Liver (tissue), 3 donors: ENCODE data around the gene ACAT2.
"Not testable (repeated sequence)": the region's sequence is repeated elsewhere in the genome, so short reads cannot be mapped to it uniquely, and the experiment has no call there.

Source experiments
- CTCF ChIP-seq: fragments of 150-350 bp; IDR thresholded peaks from 2 replicates; pipeline ENCODE4 v1.5.1; 2017; ENCODE audit warnings: improper control_type of control experiment, low read depth, low read length; ENCODE audit not compliant: missing input control
- EGR1 ChIP-seq, 2 donors: IDR thresholded peaks; 2 replicates each; pipeline ENCODE4 v1.6.1; 2016 to 2018; ENCODE audit warnings: antibody characterized with exemption in 2 of 2, low read depth in 2 of 2
- FOXA1 ChIP-seq: IDR thresholded peaks from 2 replicates; pipeline ENCODE4 v1.6.1; 2016; ENCODE audit warnings: antibody characterized with exemption
- GABPA ChIP-seq, 2 donors: IDR thresholded peaks in 1 of 2; conservative IDR thresholded peaks in 1 of 2; 2 replicates each; pipeline ENCODE4 v1.6.1; 2016; ENCODE audit warnings: antibody characterized with exemption in 2 of 2, mild to moderate bottlenecking in 1 of 2, moderate library complexity in 1 of 2
- JUND ChIP-seq, 2 donors: IDR thresholded peaks; 2 replicates each; pipeline ENCODE4 v1.6.1; 2016; ENCODE audit warnings: antibody characterized with exemption in 2 of 2
- NR2F2 ChIP-seq: IDR thresholded peaks from 2 replicates; pipeline ENCODE4 v1.6.1; 2016; ENCODE audit warnings: antibody characterized with exemption
- RAD21 ChIP-seq, 2 donors: IDR thresholded peaks; 2 replicates each; pipeline ENCODE4 v1.6.1; 2016; ENCODE audit warnings: antibody characterized with exemption in 2 of 2, mild to moderate bottlenecking in 2 of 2
- RXRA ChIP-seq, 2 donors: IDR thresholded peaks; 2 replicates each; pipeline ENCODE4 v1.6.1; 2017 to 2018; ENCODE audit warnings: antibody characterized with exemption in 2 of 2, mild to moderate bottlenecking in 1 of 2
- TF ChIP-seq, protein P1 (sequence below): IDR thresholded peaks from 2 replicates; pipeline ENCODE4 v1.6.1; 2016; ENCODE audit warnings: antibody characterized with exemption
- TF ChIP-seq, protein P2 (sequence below): IDR thresholded peaks from 2 replicates; pipeline ENCODE4 v1.6.1; 2016; ENCODE audit warnings: antibody characterized with exemption, mild to moderate bottlenecking
- donor health status: healthy.
- donor health status: healthy.

- not testable (repeated sequence) for TF ChIP-seq CTCF; EGR1 (IDR thresholded peaks at IDR 0.05; ENCODE audit: low read depth in 2 of 2); RAD21 (IDR thresholded peaks at IDR 0.05); FOXA1; RXRA (IDR thresholded peaks at IDR 0.05); JUND (IDR thresholded peaks at IDR 0.05); GABPA (IDR thresholded peaks at IDR 0.05 in 1 of 2, conservative IDR thresholded peaks at IDR 0.05 in 1 of 2); NR2F2
- TF ChIP-seq, protein P1, sequence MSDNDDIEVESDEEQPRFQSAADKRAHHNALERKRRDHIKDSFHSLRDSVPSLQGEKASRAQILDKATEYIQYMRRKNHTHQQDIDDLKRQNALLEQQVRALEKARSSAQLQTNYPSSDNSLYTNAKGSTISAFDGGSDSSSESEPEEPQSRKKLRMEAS, result not testable (repeated sequence)
- TF ChIP-seq, protein P2, sequence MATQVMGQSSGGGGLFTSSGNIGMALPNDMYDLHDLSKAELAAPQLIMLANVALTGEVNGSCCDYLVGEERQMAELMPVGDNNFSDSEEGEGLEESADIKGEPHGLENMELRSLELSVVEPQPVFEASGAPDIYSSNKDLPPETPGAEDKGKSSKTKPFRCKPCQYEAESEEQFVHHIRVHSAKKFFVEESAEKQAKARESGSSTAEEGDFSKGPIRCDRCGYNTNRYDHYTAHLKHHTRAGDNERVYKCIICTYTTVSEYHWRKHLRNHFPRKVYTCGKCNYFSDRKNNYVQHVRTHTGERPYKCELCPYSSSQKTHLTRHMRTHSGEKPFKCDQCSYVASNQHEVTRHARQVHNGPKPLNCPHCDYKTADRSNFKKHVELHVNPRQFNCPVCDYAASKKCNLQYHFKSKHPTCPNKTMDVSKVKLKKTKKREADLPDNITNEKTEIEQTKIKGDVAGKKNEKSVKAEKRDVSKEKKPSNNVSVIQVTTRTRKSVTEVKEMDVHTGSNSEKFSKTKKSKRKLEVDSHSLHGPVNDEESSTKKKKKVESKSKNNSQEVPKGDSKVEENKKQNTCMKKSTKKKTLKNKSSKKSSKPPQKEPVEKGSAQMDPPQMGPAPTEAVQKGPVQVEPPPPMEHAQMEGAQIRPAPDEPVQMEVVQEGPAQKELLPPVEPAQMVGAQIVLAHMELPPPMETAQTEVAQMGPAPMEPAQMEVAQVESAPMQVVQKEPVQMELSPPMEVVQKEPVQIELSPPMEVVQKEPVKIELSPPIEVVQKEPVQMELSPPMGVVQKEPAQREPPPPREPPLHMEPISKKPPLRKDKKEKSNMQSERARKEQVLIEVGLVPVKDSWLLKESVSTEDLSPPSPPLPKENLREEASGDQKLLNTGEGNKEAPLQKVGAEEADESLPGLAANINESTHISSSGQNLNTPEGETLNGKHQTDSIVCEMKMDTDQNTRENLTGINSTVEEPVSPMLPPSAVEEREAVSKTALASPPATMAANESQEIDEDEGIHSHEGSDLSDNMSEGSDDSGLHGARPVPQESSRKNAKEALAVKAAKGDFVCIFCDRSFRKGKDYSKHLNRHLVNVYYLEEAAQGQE, result not testable (repeated sequence)
Measured at GRCh38 chr6:159794976-159795375, 33.1 kb downstream of the ACAT2 start.
